HCT116 (cell line): ENCODE data around the gene PEG3.

Source experiments
- CEBPB ChIP-seq: IDR thresholded peaks from 2 replicates; pipeline ENCODE4 v1.6.1; 2012; ENCODE audit warnings: low read depth
- CTCF ChIP-seq, 3 experiments: fragments of 200-600 bp in 1 of 3; sonication (generic) in 1 of 3; IDR thresholded peaks in 2 of 3; conservative IDR thresholded peaks in 1 of 3; 2 replicates each; pipeline ENCODE4 v1.5.1; 2012 to 2017; ENCODE audit warnings: low read depth in 2 of 3, low read length in 2 of 3, antibody characterized with exemption in 1 of 3, borderline replicate concordance in 1 of 3, control low read depth in 1 of 3, mild to moderate bottlenecking in 1 of 3, mixed read lengths in 1 of 3, mixed run types in 1 of 3, moderate library complexity in 1 of 3; ENCODE audit not compliant: insufficient read depth in 1 of 3
- EZH2 ChIP-seq: fragments of 200-600 bp; sonication (generic); IDR thresholded peaks from 2 replicates; pipeline ENCODE4 v1.6.1; 2017; ENCODE audit warnings: antibody characterized with exemption, mixed run types
- POLR2A ChIP-seq: IDR thresholded peaks from 2 replicates; pipeline ENCODE4 v1.7.0; 2011; ENCODE audit warnings: borderline replicate concordance; ENCODE audit not compliant: insufficient read depth, insufficient read length; ENCODE audit errors: extremely low read depth
- RAD21 ChIP-seq: IDR thresholded peaks from 2 replicates; pipeline ENCODE4 v1.6.1; 2012; ENCODE audit warnings: low read depth, mild to moderate bottlenecking
- YY1 ChIP-seq: IDR thresholded peaks from 2 replicates; pipeline ENCODE4 v1.6.1; 2011; ENCODE audit warnings: low read length, low read depth, moderate library complexity, mild to moderate bottlenecking; ENCODE audit not compliant: insufficient replicate concordance; ENCODE audit errors: extremely low read depth

GRCh38 chr19:56832352-56832928 lies 8.1 kb downstream of the PEG3 start:
- TF ChIP-seq CTCF (IDR thresholded peaks at IDR 0.05 in 2 of 3, conservative IDR thresholded peaks at IDR 0.05 in 1 of 3; ENCODE audit: borderline replicate concordance in 1 of 3, insufficient read depth in 1 of 3, low read depth in 2 of 3, low read length in 2 of 3) (no peak), CEBPB (no peak), POLR2A (no peak), RAD21 (no peak), YY1 (no peak), EZH2 (no peak)
